HG03159 (cell line): ENCODE data around the gene AATF.
"Not testable (repeated sequence)": the region's sequence is repeated elsewhere in the genome, so short reads cannot be mapped to it uniquely, and the experiment has no call there.

Source experiments
- ATAC-seq: cut with Tn5 transposase; IDR thresholded peaks from one replicate; pipeline ENCODE4 v1.9.1; 2021; ENCODE audit warnings: mild to moderate bottlenecking, moderate library complexity; ENCODE audit not compliant: unreplicated experiment

AATF gene

GRCh38 chr17:37068266-37068665 is 119.5 kb downstream of the AATF start:
- no peak for ATAC-seq

DNA sequence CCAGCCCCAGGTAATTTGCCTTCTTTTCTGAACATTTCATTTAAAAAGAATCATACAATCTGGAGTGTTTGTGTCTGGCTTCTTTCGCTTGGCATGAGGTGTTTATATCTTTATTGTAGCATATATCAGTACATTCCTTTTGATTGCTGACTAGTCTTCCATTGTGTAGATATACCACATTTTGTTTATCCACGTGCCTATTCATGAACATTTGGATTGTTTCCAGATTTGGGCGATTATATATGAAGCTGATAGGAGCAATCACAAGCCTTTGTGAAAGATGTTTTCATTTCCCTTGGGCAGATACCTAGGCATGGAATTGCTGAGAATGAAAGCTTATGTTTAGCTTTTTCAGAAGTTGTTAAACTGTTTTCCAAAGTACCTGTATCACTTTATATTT is 120.3 kb downstream of the AATF start:
- ATAC-seq: no peak

GRCh38 chr17:37073464-37073863 is 124.7 kb downstream of the AATF start:
- ATAC-seq: not testable (repeated sequence)

- no peak for ATAC-seq
Observed at GRCh38 chr17:37079065-37079708, 130.4 kb downstream of the AATF start.

DNA sequence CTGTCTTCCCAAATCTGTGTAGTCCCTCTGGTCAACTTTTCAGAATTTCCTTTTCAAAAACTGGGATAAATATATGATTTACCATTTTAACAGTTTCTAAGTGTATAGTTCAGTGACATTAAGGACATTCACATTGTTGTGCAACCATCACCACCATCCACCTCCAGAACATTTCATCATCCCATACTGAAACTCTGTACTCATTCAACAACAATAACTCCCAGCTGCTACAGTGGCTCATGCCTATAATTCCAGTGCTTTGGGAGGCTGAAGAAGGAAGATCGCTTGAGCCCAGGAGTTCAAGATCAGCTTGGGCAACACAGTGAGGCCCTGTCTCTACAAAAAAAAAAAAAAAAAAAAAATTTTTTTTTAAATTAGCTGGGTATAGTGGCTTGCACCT is 131.0 kb downstream of the AATF start:
- ATAC-seq: no peak

DNA sequence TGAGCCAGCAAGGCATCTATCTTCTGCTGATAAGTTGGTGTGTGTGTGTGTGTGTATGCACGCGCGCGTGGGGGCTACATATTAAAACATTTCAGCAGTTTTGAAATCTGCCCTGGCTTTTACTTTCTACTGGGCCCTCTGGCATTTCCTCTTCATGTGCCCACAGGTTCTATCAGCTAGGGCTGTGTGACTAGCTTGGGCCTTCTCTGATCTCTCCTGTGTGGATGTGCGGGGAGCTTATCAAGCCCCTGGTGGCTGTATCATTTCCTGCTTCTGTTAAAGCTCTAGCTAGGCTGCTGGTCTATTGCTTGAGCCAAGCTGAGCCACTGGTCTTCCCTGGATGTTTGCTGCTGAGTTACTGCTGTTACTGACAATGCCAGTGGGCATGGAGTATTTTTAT is 132.5 kb downstream of the AATF start:
- no peak for ATAC-seq

DNA sequence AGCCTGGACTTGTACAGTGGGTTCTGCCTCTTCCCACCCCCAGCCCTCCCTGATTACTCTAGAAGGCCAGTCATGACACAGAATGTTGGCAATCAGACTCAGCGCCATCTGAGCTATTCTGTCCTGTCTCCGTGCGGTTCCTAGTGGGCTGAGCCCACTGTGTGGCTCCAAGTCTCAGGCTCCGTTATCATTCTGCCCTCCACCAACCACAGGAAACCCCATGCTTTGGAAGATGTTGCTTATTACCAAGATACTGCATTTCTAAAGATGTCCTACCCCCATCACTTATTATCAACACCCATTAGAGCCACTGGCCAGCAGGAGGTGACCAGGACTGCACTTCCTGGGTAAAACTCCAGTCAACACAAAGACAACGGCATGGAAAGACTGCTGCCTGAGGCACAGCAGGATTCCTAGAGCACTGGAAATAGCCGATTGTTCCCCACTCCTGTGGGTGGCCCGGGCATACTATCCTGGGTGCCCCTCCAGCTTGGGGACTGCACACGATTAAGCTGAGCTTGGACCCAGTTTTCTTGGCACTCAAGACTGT is 133.6 kb downstream of the AATF start:
- no peak for ATAC-seq

DNA sequence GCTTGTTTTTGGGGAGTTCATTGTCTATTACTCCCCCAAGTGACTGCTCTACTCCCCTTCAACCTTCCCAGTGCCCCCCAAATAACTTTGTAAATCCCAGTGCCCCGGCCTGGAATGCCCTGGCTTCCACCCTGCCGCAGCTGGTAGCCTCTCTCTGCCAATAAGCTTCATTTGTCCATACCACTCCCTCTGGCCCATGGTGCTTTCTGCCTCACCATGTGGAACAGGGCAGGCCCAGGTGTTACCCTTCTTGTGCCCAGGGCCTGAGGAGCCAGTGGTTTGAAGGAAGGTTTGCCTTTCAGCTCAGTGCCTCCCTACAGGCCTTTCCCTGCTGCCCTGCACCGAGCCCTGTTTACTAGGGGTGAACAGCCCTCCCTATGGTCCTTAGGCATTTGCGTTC is 134.2 kb downstream of the AATF start:
- no peak for ATAC-seq

DNA sequence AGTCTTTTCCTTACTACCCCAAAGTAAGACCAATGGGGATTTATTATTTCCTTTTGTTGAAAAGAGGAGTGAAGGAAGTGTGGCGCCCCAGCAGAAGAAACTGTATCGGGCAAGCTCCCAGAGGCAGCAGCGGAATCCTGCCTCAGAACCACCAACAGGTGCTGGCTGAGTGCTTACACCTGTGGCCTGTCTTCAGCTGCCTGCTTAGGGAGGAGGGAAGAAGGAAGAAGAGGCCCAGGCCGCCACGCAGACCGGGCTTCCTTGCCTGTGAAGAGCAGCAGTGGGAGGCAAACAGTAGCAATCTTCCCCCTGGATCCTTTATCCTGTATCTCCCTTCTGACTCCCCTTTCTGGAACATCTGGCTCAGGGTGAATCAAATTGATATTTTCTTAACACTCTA is 134.7 kb downstream of the AATF start:
- ATAC-seq: no peak

- no peak for ATAC-seq
Observed at GRCh38 chr17:37084372-37084771, 135.6 kb downstream of the AATF start.

- no peak for ATAC-seq
Observed at GRCh38 chr17:37086334-37086733, 137.6 kb downstream of the AATF start.

DNA sequence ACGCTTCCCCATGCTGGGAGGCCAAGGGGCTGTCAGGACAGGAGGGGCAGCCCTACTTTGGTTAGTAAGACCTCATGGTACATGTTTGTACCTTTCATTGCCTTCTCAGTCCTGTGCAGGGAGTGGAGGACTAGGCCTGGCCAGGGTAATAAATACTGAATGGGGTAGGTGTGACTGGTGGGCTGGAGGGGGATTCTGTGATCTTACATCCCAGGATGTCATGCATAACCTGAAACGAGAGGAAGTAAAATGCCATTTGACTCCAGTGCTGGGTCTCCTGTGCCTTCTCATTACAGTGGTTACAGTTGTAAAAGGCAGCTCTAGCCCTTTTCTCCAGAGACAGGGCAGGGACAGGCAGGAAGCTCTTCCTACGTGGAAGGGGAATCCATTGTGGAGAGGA is 138.2 kb downstream of the AATF start:
- no peak for ATAC-seq

- ATAC-seq: no peak
Observed at GRCh38 chr17:37087683-37088082, 138.9 kb downstream of the AATF start.

GRCh38 chr17:37088459-37088858 is 139.7 kb downstream of the AATF start:
- ATAC-seq: no peak

DNA sequence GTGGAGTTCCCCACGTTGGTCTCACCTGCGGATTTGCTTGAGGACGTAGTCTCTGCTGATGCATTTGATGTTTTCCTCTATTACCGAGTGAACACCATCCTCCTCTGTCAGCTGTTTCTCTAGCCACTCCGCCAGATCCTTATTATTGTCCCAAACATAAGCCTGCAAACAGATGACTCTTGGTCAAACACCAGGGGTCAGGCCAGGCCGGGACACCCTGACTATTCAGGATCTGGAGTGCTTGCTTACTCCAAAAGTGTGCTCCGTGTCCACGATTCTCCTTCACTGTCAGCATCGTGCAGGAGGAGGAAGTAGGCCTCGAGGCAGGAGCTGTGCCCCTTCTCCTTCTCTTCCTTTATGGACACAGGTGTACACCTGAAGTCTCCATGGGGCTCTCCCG is 140.2 kb downstream of the AATF start:
- no peak for ATAC-seq

DNA sequence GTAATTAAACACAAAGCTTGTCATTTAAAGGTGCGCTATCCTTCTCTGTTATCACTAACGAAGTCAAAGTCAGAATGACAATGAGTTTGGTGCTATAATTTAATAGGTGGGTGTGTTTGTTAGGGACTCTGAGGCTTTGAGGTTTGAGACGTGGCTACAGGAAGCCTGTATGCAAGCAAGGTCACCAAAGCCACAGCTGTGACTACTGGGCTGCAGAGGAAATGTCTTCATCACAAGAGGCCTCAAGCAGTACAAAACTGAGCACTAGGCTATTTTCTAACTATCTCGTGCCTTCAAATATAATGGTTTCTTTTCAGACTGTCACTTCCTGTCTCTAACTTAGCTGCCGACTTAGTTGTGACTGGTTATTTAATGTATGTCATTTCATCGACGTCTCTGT is 141.2 kb downstream of the AATF start:
- peak; percentile 61 for ATAC-seq

GRCh38 chr17:37090941-37091340 is 142.2 kb downstream of the AATF start:
- no peak for ATAC-seq

DNA sequence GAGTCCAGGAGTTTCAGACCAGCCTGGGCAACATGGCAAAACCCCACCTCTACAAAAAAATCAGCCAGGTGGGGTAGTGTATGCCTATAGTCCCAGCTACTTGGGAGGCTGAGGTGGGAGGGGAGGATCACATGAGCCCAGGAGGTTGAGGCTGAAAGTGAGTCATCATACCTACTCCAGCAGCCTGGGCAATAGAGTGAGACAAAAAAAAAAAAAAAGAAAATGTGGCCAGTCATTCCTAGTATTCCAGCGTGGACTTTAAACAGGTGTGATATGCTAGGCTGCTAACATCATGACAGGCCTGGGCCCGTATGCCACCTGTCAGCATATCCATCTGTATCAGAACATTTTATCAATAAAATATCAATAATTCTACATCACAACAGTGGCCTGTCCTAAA is 143.3 kb downstream of the AATF start:
- ATAC-seq: no peak

- no peak for ATAC-seq
Observed at GRCh38 chr17:37092701-37093100, 143.9 kb downstream of the AATF start.

DNA sequence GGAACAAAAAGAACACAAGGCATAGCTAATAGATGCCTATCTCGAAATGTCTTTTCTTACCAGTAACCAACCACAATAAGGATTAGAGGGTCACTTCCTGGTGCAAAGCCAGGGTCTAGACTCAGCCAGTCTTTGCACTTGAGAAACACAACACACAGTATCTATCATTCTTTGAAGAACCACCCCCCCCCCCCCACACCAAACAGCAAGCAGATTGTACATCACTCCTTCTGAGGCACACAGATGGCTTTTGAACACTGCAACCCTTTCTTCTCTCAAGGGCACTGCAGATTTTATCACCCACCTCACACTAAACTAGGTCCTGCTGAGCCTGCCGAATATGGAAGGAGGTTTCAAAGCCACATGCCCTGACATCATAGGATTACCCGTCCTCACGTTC is 145.6 kb downstream of the AATF start:
- ATAC-seq: no peak

DNA sequence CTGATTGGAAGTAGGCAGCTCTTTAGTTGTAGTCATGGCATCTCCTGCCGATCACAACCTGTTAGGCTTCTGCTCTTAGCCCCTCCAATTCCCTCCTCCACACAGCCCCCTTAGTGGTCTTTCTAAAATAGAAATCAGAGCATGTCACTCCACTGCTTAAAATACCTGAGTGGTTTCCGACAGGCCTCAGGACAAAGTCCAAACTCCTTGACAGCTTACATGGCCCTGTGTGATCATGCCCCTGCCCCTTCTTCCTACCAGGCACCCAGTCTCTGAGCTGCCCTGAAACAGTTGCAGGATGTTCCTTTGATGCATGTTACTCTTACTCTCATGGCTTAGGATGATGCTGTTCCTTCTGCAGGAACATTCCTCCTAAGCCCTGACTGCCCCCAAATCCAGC is 147.3 kb downstream of the AATF start:
- no peak for ATAC-seq

GRCh38 chr17:37097154-37097553 is 148.4 kb downstream of the AATF start:
- ATAC-seq: no peak

GRCh38 chr17:37098152-37098551 is 149.4 kb downstream of the AATF start:
- no peak for ATAC-seq
